Pons (tissue), 1 donor: Measurements from ENCODE around the gene CENATAC.
"Not testable (repeated sequence)": the region's sequence is repeated elsewhere in the genome, so short reads cannot be mapped to it uniquely, and the experiment has no call there.

Experiments used
- DNase-seq: peaks from one replicate; pipeline ENCODE4 v3.0.0-alpha.2; 2016; ENCODE audit warnings: low spot score

The CENATAC gene

DNA sequence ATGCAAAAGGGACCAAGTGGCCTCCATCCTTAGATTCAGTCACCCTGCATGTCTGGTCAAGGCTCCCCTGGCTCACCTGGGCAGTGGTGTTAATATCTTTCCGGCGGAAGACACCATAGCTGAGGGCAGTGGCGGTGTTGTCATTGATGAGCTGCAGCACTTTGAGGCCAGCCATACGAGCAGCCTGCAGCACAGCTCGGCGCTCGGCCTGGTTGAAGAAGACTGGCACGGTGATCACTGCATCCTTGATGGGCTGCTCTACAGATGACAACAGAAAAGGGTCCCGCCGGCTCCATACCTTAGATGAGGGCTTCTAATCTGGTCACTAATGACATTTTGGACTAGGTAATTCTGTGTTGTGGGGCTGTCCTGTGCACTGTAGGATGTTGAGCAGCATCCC, 56.5 kb downstream of the CENATAC start:
- DNase-seq: no peak

- peak; percentile 51 for DNase-seq
Measured at GRCh38 chr11:119055901-119056300, 58.0 kb downstream of the CENATAC start.

DNA sequence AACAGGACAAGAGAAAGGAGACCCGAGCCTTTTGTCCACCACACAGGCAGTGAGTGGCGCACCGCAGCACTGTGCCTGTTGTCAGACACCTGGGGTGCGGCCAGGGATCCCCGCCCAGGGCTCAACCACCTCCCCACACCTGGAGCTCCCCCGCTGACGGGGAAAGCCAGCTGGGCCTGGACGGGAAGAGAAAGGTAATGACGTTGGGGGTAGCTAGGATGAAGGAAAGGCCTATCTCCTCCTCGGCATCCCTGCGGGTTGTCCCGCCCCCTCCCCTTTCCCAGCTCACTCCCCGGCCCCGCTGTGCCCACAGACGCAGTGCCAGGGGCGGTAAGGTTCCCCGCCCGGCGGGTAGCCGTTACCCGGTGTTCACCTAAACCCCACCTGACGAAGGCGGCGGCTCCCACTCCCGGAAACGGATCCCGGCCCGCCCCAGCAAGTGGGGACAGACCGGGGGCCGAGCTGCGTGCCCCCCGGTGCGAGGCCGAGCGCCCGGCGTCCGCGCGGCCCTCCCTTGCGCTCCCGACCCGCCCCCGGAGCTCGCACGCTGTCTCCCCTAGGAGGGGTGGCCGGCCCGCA, 58.6 kb downstream of the CENATAC start:
- DNase-seq: no peak

DNA sequence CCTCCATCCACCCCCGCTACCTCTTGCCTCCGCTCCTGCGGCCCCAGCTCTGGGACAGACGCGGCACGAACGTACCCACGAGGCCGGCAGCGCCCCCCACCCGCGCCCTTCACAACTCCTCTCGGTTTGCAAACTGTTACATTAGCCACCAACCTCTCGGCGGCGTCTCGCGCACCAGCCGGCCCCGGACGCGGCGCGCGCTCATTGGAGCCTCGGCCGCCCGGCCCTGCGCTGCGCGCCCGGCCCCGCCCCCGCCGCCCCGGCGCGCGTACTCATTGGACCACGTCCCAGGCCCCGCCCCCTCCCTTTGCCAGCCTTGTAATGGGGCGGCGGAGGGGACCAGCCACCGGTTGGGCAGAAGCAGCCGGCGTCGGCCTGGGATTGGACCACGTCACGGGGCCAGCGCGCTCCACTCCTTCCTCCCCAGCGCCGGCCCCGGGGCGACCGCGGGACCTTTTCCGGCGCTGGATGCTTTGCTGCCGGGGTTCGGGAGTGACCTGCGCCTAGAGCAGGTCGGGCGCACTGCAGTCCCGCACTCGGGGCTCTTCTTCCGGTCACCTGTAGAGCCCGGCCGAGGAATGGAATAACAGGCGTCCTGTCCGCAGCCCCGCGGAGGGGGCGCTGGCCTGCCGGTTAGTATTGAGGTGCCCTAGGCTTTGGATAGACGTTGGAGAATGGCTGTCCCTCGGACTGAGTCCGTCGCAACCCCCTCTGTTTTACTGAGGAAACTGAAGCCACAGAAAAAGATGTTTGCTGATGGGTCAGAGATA, 59.2 kb downstream of the CENATAC start, which contains the start of gene HYOU1:
TSS of gene HYOU1 (minus strand) at position 206 of the 770 bp plus-strand sequence. CDS start 1,045 bp downstream, outside the sequence.
- peak; percentile 91 for DNase-seq

DNA sequence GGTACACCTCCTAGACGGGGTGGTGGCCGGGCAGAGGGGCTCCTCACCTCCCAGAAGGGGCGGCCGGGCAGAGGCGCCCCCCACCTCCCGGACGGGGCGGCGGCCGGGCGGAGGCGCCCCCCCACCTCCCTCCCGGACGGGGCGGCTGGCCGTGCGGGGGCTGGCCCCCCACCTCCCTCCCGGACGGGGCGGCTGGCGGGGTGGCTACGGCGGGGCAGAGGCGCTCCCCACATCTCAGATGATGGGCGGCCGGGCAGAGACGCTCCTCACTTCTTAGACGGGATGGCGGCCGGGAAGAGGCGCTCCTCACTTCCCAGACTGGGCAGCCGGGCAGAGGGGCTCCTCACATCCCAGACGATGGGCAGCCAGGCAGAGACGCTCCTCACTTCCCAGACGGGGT, 61.2 kb downstream of the CENATAC start:
- DNase-seq: not testable (repeated sequence)

DNA sequence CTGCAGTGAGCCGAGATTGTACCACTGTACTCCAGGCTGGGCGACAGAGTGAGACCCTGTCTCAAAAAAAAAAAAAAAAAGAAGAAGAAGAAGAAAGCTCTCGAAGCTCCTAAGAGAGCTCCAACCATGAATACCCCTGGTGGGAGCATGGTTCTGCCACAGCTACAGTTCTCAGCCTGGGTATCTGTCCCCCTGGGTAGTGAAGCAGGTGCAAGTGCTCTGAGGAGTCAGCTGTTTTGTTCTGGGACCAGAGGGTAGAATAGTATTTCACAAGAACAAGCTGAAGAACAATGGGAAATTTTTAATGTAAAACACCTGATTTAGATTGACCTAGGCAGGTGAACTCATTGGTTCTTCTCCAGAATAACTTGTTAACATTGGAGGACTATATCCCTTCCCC, 63.3 kb downstream of the CENATAC start:
- DNase-seq: no peak

GRCh38 chr11:119062779-119063178, 64.8 kb downstream of the CENATAC start:
- DNase-seq: no peak

DNA sequence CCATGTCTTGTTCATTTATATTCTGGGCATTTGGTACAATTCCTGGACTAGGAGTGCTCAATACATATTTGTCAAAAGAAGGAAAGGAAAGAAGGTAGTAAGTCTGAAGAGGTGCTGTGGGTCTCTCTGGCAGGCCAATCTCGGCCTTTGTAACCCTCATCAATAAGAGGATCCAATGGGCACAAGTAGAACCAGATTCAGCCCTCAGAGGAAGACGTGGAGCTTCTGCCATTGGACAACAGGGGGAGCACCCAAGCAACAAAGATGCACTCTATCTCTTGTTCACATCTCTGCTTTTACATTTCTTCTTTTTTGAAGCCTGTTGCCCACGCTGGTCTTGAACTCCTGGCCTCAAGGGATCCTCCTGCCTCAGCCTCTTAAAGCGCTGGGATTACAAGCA, 67.4 kb downstream of the CENATAC start:
- peak; percentile 50 for DNase-seq
